Stimulated activated CD8-positive, alpha-beta memory T cell treated with anti-CD3 and anti-CD28 coated beads, Interleukin-12 subunit alpha, Interleukin-12 subunit beta, amount 100 ng/mL, for 1 hour (primary cell): Measurements from ENCODE around the gene CLDN18.

Source experiments
- DNase-seq: peaks from one replicate; pipeline ENCODE4 v3.0.0-alpha.2; 2020; ENCODE audit warnings: low read depth

CLDN18 gene

DNA sequence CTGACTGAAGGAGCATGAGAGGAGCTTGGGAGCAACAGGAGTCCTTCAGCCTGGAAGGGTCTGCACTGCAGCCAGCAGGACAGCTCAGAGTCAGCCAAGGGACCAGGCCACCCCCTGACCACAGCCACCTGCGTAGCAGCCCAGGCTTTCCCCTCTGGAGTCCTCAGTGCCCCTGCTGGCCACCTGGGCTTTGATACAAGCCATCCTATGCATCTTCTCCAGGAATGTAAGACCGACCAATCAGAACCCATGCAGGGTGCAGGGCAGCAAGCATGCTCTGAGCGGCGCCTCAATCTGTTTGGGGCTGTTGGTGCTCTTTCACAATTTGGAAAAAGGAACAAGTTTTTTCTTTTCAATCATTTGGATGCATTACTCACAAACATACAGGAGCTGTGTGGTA lies 53.5 kb downstream of the CLDN18 start:
- no peak for DNase-seq

- DNase-seq: no peak
These were observed 56.0 kb downstream of the CLDN18 start for GRCh38 chr3:138065949-138066348.

DNA sequence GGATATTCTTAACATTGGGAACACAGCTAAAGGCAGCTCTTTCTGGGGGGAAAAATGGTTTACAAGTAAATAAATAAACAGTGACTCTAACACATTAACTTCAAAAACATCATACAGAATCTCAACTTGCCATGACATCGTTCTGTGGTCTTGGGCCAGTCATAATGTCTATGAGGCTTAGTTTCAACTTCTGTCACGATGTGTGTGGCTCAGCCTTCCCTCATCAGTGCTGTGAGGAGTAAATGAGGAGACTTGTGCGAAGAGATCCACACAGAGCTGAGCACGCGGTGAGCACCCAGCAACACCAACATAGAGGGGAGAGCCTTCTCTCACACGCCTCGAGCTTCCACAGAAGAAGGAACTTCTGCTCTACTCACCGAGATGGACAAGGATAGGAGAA lies 56.4 kb downstream of the CLDN18 start:
- DNase-seq: no peak

DNA sequence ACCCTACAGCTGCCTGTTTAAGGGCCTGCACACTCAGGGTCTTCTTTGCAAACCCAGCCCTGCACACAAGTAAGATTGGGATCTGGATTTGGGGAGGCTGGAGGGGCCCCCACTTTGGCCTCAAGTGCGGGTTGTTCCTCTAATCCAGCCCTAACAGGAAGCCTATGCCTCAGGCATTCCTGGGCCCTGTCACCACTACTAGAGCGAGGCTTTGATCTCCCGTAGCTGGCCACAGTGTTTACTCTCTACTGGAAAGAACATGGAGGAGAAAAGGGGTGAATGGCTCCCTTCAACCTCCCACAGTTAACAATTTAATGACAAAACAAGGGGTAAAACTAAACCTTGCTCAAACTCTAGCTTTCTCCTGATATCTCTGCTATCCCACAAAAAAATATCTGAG lies 57.0 kb downstream of the CLDN18 start:
- no peak for DNase-seq

GRCh38 chr3:138068046-138068445 lies 58.1 kb downstream of the CLDN18 start:
- DNase-seq: no peak

GRCh38 chr3:138068579-138069174 lies 58.7 kb downstream of the CLDN18 start:
- DNase-seq: peak; percentile 47

DNA sequence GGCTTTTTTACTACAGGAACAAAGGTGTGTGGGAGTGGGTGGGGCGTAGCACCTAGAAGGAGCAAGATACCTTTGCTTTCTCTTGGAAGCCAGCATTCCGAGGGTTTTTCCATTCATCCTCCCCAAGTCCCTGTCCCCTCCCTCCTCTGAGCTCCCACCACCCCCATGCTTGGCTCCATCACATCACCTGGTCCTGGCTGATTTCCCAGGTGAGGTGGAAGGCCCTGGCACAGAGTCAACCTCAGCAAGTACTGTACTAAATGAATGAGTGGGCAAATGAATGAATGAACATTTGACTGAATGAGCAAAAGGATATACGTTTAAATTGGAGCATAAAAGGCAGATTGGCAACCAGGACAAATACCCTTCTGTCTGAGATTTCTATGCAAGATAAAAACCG lies 60.0 kb downstream of the CLDN18 start:
- no peak for DNase-seq

GRCh38 chr3:138072796-138073195 lies 62.8 kb downstream of the CLDN18 start:
- DNase-seq: no peak

- no peak for DNase-seq
These were observed 68.1 kb downstream of the CLDN18 start for GRCh38 chr3:138078096-138078495.

DNA sequence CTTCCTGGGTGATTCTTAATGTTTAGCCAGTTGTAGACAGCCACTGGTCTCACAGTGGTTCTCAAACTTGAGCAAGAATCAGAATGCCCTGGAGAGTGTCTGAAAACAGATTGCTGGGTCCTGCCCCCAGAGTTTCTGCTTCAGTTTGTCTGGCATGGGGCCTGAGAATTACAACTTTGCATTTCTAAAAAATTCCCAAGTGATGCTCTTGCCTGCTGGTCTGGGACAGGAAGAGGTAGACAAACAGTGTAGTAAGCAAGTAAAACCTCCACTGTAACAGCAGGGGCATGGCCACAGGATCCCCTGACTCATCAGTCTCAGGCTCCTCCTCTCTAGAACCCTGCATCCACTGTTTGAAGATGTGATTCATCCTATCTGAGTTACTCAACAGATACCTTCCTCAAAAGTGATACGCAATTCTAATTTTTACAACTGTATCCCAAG lies 69.0 kb downstream of the CLDN18 start:
- no peak for DNase-seq

GRCh38 chr3:138079901-138080300 lies 69.9 kb downstream of the CLDN18 start:
- DNase-seq: no peak

DNA sequence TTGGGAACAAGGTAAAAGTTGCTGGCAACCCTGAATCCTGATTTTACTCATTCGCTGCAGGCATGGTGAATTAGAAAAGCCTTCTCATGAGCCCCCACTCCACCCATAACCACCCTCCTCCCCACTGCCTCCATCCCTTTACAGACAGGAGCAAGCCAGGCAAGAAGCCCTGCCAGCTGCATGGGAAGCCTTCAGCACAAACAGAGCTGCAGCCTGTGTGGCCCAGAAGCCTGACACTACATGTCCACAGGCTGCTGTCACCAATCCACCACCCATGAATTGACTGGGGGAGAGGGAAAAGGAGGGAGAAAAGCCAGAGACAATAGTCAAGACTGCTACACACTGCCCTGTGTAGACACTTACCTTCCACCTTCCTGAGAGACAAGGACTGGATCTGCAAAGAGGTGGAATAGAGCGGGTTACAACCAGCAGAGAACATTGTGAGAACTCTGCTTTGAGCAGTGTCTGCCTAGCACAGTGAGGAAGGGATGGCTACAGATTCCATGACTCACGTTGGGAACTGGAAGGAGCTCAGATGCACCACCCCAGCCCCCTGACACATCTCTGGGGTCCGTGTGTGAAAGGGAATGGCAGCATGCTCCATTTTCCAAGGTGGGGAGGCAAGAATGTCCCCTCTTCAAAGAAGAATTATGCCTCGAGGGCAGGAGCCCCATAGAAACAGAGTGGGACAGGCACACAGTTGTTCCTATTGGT lies 71.6 kb downstream of the CLDN18 start:
- DNase-seq: no peak

GRCh38 chr3:138082085-138082991 lies 72.4 kb downstream of the CLDN18 start:
- no peak for DNase-seq

DNA sequence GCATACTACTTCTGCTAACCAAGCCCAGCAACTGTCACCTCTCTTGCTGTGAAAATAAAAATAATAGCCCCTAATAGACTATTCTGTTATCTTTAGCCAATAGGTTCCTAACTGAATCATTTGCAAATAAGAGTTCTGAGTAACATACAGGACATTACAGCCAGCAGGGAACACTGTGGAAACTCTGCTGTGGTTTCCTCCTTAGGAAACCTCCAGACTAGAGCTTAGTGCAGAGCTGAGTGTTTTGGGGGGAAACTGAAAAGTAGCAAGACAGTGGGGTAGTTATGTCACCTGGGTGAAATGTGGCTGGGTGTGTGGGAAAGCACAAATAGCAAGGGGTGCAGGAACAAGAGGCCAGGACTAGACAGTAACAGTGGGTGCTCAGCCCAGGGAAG lies 73.0 kb downstream of the CLDN18 start:
- DNase-seq: no peak
